HG02623 (cell line): ENCODE results near the gene TANC1.
A peak's percentile ranks its signal among the peaks of the same experiment; 100 is the strongest.

ENCODE experiments used
- ATAC-seq: cut with Tn5 transposase; IDR thresholded peaks from one replicate; pipeline ENCODE4 v1.9.1; 2021; ENCODE audit warnings: moderate library complexity; ENCODE audit not compliant: unreplicated experiment

TANC1 gene

DNA sequence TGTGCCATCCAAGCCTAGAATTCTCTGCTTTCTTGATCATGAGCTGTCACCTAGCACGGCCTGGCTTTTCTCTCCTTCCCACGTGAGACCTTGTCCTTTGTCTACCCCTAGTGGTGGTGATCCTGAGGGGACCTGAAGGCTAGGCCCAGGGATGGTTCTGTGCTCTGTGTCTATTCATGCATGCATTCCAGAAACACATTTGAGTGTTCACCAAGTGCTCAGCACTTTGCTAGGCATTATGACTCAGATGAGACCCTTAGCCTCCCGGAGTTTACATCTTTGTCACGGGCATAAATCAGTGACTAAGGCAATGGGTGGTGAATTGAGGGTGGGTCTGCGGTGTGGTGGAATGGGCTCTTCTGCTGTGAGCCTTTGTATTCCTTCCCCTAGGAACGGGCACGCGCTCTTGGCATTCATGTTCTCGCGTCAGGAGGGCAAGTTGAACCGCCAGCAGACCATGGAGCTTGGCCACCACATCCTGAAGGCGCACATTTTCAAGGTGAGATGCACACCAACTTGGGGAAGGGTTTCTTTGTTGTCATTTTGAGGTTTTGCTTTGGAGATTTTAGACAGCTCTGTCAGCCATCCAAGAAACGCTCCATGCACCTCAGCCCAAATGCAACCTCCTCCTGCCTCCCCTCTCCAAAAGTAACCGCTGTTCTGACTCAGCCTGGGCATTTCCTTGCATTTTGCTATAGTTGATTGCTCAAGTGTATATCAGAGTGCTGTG is 217.1 kb downstream of the TANC1 start:
- ATAC-seq, result peak; percentile 59

DNA sequence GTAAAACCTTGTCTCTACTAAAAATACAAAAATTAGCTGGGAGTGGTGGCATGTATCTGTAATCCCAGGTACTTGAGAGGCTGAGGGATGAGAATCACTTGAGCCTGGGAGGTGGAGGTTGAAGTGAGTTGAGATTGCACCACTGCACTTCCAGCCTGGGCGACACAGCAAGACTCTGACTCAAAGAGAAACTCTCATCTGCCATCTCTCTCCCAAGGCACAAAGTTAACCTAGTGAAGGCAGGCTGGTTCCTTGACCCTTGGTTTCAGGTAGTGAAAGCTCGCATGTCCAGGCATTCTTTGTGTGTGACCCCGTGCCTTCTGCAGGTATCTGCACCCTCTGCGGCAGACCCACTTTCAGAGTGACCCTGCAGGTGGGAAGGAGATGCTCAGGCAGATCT is 218.0 kb downstream of the TANC1 start:
- ATAC-seq, result no peak

DNA sequence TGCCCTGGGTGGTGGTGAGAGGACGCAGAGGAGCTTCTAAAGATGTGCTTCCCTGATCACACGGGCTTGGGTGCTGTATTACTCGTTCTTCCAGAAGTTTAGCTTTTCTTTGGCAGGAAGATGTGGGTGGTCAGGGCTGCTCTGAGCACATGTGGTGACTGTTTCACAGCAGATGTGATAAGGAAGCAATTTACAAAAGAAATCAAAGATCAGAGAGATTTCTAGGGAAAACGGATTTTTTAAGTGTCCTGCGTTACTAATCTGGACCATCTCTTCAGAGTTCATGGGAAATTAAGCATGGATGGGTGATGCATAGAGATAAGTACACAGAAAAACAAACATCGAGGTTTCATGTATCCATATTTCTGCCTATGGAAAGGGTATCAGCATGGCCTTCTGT is 218.7 kb downstream of the TANC1 start:
- no peak for ATAC-seq

DNA sequence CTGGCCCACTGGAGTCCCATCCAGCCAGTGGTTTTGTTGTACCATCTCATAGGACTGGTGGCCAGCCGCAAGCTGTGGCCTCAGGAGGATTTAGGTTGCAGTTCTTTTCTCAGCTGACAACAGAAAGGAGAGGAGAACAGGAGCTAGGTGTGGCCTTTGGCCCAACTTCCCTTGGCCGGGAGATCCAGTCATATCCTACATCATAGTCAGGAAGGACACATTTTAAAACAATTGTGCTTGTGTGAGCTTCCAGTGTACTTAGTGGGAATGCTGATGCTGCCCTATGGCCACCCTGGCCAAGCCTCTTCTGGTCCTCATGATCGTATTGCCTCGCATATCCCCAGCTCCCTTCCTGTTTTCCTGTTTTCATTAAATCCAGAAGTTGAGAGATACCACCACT is 220.0 kb downstream of the TANC1 start:
- ATAC-seq, result no peak

DNA sequence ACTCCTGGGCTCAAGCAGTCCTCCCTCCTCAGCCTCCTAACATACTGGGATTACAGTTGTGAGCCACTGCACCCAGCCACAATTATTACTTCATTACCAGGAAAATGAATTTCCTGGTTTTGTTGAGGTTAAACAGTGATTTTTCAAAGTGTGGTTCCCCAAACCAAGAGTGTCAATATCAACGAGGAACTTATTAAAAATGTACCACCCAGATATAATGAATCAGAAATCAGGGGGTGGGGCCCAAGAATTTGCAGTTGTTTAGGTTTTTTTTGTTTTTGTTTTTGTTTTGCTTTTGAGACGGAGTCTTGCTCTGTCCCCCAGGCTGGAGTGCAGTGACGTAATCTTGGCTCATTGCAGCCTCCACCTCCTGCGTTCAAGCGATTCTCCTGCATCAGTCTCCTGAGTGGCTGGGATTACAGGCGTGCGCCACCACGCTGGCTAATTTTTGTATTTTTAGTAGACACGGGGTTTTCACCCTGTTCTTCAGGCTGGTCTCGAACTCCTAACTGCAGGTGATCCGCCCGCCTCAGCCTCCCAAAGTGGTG is 224.0 kb downstream of the TANC1 start:
- no peak for ATAC-seq

DNA sequence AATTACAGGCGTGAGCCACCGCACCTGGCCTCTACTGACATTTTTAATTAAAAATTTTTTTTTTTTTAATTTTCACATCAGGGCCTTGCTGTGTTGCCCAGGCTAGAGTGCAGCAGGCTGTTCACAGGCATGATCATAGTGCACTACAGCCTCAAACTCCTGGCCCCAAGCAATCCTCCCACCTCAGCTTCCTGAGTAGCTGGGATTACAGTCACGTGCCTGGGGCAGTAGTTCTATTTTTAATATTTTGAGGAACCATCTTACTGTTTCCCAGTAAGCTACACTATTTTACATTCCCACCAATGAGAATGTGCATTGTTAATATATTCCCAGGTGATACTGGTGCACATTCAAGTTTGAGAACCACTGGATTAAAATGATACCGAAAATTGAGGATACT is 225.4 kb downstream of the TANC1 start:
- ATAC-seq, result no peak

DNA sequence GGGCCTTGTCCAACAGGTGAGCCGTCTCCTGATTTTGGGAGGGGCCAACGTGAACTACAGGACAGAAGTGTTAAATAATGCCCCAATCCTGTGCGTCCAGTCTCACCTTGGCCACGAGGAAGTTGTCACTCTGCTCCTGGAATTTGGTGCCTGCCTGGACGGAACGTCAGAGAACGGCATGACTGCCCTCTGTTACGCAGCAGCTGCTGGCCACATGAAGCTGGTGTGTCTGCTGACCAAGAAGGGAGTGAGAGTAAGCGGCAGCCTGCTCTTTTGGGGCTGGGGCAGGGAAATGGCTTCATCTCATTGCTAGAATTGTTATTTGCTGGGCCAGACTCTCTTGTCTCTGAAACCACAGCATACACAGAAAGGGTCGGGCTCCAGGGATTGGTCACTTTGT is 225.8 kb downstream of the TANC1 start:
- ATAC-seq, result no peak

DNA sequence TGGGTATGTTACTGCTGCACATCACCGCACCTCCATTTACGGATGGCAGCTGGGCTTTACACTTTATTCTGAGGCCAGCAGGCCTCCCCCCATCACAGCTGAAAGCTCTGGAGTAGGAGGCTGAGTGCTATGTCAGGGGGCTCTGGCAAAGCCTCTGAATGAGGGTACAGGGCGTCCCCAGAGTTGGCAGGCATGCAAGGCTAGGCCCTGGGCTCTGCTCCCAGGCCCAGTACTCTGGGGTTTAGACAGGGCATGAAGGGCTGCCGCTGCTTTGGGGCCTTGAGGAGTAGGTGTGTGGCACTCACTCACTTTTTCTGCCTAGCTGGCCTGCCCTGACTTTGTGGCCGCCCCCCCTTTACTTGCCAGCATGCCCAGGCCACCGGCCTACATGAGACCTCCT is 227.3 kb downstream of the TANC1 start:
- ATAC-seq, result no peak

DNA sequence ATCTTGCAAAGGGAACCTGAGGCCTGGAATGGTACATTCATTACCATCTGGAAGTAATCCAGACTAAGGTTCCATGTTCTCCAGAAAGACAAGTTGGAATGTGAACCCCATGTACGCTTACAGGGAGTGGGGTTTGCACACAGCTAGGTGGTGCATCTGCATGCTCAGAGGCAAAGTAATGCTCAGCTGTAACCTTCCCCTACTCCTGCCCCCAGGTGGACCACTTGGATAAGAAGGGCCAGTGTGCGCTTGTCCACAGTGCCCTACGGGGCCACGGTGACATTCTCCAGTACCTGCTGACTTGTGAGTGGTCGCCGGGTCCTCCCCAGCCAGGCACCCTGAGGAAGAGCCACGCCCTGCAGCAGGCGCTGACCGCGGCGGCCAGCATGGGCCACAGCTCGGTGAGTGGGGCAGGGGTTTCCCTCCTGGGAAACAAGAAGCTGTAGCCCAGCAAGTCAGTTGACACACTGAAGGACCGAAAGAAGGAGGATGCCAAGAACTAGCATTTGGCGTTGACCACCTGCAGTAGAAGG is 228.0 kb downstream of the TANC1 start:
- ATAC-seq, result no peak

DNA sequence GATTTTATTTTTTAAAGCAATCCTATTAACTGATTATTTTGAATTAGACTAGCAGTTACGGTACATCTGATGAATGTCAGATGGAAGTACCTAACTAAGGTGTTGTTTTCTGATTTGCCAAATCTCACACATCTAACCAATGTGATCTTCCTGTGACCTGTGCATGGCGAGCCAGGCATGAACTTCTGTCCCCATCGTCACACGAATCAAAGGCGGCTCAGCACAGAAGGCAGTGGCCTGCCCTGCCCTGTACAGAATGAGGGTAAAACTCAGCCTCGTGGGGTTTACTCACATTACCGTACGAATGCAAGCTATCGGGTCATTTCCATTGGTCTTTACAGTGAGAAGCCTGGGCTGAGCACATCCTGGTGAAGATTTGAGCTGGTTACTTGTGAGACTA is 230.8 kb downstream of the TANC1 start:
- no peak for ATAC-seq

DNA sequence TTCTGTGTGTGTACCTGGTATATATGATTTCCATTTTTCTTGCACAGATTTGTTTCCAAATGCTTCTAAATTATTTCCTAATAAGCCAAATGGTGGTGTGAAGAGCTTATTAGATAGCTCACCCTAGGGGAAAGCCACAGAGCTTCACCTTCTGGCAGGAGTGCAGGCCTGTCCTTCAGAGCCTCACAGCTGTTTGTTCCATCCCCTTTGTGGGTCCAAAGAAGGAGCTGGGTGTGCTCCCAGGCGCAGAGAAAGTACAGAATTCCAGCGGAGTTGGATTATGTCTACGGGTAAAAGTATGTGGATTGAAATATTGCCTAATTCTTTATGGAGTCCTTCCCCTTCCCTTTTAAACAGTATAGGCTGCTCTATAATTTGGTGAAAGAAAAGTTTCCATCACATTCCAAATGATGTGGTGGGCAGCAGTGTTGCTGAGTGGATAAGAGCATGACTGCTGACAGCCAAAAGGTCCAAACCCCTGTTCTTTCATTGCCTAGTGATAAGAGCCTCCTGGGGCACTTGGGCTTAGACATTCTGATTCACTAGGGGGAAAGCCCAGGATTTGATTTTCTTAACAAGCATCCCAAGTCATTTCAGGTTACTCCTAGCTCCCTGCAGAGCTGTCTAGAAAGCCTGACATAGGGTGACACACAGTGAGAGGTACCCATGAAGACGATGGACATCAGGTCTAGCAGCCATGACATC is 231.5 kb downstream of the TANC1 start:
- ATAC-seq, result no peak

DNA sequence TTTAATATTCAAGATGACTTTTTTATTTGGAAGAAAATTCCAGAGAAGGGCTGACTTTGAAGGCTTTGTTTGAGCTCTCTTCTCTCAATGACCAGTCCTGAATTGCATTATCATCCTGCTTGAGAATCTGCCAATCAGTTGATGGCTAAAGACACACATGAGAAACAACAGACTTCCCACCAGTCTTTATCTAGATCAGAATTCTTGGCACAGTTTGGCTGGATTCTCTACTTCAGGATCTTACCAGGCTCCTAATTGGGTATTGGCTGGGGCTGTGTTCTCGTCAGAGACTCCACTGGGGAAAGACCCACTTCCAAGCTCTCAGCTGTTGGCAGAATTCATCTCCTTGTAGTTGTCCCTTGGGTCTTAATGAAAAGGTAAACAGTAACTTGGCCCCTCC is 232.1 kb downstream of the TANC1 start:
- no peak for ATAC-seq

DNA sequence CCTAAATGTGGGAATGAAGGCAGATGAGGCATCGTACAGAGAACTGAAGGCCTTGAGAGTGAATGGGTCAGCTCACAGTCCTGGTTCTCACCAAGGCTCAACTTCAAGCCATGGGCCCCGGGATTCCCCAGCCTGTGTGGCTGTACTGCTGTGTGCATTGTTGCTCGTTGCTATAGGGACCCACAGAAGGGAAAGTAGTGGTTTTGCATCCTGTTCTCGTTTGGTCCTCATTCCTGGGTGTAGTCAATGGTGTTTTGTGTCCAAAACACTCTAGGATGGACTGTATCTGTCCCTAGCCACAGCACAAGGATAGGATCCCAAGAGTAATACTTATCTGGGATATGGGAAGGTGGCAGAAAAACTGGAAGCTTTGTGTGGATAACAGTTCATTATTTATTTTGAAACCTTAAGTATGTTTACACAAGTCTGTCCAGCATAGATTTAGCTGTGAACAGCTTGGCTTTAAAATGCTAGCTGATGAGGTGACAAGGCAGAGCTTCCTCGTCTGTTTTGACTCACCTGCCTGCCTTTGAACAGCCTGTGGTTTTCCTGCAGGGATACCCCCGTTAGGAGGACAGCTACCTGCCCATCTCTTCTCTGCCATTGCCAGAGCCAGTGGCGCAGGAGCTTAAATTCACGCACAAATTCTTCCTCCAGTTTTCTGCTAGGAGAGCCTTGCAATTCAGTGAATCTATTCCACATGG is 233.1 kb downstream of the TANC1 start:
- ATAC-seq, result peak; percentile 98

DNA sequence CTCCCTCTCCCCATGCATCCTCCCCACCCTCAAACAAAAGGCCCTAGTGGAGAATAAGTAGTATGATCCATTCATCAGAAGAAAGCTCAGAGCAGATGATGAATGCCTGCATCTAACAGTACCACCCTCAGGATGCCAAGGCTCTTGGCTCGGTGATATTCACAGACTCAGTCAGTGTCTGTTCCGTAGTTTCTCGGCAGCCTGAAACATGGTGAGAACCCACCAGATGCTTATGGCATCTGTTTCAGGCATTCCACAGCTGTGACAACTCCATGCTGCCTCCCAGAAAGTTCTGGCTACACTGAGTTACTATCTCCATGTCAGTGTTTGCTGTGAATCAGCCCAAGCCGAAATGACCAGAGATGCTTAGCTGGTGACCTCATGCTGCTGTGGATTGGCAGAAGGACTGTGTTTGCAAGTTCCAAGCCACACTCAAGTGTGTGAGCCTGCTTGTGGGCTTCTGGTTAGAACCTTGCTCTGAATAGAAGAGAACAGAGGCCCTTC is 234.2 kb downstream of the TANC1 start:
- ATAC-seq, result no peak

DNA sequence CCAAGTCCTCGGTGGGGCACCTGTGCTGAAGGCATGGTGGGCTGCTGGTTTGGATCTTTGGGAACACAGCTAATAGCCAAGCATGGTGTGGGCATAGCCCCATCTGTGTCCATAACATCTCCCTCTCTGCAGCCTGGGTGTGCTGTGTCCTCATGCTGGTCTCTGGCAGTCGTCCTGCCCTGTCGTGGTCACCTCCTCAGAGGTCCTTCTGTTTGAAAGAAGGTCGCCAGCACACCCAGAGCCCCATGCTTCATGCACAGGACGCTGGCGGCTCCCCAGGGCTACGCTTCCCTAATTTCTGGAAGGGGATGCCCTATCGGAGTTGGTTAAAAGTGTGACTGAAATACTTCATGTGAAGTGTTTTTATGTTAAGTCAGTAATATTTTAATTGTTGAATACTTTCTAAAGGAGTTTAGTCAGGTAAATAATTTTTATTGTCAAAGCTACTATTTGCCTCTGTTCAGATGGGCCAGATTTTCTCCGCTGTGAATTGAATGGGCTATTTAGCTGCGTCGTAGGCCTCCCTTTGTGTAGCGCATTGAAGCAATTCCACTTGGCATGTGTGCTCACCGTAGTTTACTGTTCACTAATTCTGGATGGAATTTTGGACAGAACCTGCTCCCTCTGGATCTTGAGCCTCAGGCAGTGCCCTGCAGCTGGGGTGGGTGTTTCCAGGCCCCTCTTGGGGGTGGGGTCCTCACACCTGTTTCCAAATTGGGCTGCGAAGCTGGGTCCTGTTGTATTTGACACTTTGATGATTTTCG is 236.1 kb downstream of the TANC1 start:
- no peak for ATAC-seq

DNA sequence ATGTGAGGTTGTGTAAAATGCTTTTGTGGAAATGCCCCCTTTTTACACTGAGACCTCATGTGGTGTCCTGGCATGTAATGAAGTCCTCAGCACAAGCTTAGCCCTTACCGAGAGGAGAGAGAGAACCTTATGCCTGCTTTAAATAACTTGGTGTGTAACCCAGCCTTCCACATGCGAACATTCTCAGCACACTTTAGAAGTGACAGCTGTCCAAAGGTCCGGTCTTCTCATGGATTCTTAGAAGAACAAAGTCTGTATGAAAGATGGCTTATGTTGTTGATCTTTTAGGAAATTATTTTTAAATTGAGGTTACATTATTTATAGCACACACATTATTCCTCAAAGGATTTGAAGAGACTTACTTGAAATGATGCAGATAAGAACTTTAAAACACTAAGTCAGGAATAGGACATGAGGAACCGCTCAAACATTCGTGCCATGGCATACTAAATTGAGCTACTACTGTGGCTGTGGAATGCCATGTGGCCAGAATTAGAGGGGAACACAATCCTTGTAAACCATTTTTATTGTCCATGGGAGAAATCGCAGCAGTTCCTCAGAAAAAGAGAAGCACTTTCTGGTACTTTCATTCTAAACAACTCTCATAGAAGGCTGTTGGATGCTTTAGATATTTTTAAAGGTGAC is 238.4 kb downstream of the TANC1 start:
- ATAC-seq, result no peak

DNA sequence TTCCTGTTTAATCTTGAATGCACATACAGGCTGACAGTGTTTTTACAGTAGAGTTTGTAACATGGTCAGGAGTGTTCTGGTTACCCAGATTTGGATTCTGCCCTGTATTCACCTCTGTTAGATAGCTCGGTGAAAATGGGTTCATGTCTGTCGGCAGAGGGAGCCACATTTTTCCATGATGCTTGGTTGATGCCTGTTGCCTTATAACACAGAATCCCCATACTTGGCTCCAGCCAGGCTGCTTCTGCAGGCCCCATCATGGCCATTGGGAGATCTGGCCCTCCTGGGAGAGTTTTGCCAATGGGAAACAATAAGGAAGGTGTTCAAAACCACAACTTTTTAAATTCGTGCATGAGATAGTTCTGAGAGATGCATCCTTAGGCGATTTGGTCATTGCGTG is 240.0 kb downstream of the TANC1 start:
- no peak for ATAC-seq

DNA sequence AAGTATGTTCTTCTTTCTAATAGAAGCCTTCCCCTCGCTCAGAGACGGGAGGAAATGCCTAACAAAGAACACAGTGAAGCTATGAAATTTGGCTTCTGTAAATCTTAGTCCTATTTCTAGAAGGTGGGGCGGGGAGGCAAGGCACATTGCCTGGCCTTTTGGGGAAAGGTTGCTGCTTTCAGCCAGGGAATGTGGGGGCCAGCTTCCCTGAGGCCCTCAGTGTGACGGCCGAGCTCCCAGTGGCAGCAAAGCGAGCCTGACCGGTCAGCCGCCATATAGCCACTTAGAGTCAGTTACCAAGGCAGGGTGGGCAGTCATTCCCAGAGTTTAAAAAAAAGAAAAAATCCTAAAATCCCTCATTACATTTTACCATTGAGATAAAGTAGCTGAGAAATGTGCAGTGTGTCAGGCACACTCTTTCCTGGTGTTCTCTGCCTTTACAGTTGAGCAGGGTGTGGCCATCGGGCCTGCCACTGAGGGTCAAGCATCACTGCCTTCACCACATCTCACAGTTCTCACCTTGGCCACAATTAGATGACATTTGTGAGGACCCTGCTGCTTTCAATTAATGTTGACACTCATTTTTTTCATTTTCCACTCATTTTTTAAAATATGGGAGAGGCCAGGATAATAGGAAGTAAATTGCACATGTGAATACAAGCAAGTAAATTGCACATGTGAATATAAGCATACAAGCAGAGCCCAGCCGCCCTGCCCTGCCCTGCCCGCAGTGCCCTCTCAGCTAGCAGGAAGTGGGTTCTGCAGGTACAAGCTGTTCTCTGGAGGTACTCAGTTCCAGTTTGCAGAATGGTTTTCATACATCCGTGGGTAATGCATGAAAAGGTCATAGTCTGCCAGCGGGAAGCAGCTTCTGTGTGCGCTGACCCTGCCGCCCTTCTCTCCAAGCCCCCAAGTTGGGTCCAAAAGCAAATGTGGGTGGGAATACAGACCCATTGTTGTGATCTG is 241.2 kb downstream of the TANC1 start:
- ATAC-seq, result no peak
